SK-N-SH treated with all-trans-retinoic acid at 6 μM for 48 hours (cell line): ENCODE results near the gene TRDMT1.

ENCODE experiments used
- ATAC-seq: fragments of 200-7000 bp; cut with Tn5 transposase; 3 replicates; pipeline ENCODE4 v1.9.1; 2020; ENCODE audit warnings: mild to moderate bottlenecking, moderate library complexity
- ARNTL ChIP-seq: fragments of 450-650 bp; formaldehyde crosslinking; IDR thresholded peaks from 2 replicates; pipeline ENCODE4 v1.5.0; 2020; ENCODE audit warnings: low read depth, mild to moderate bottlenecking, moderate library complexity, borderline replicate concordance
- BACH2 ChIP-seq: fragments of 250-450 bp; sonication (Bioruptor Pico); IDR thresholded peaks from 2 replicates; pipeline ENCODE4 v1.9.0; 2021; ENCODE audit warnings: mild to moderate bottlenecking, borderline replicate concordance
- CREB5 ChIP-seq: fragments of 250-450 bp; sonication (Bioruptor Pico); IDR thresholded peaks from 2 replicates; pipeline ENCODE4 v1.5.1; 2020; ENCODE audit warnings: low read depth, mild to moderate bottlenecking, moderate library complexity
- CSRNP3 ChIP-seq: fragments of 250-450 bp; sonication (Bioruptor Pico); IDR thresholded peaks from 2 replicates; pipeline ENCODE4 v1.5.1; 2021; ENCODE audit warnings: mild to moderate bottlenecking, moderate library complexity
- GLIS3 ChIP-seq: fragments of 250-450 bp; sonication (Bioruptor Pico); IDR thresholded peaks from 2 replicates; pipeline ENCODE4 v1.5.0; 2020; ENCODE audit warnings: mild to moderate bottlenecking, moderate library complexity
- ISL1 ChIP-seq: fragments of 250-450 bp; sonication (Bioruptor Pico); IDR thresholded peaks from 2 replicates; pipeline ENCODE4 v2.1.2; 2022; ENCODE audit warnings: mild to moderate bottlenecking, moderate library complexity
- OSR1 ChIP-seq: fragments of 250-450 bp; sonication (Bioruptor Pico); IDR thresholded peaks from 2 replicates; pipeline ENCODE4 v1.8.0; 2022; ENCODE audit warnings: moderate library complexity, mild to moderate bottlenecking, inconsistent platforms
- PATZ1 ChIP-seq: fragments of 250-450 bp; sonication (Bioruptor Pico); IDR thresholded peaks from 2 replicates; pipeline ENCODE4 v1.8.0; 2020; ENCODE audit warnings: mild to moderate bottlenecking, moderate library complexity, borderline replicate concordance
- POU6F1 ChIP-seq: fragments of 250-450 bp; sonication (Bioruptor Pico); IDR thresholded peaks from 2 replicates; pipeline ENCODE4 v1.8.0; 2021; ENCODE audit warnings: low read depth, mild to moderate bottlenecking, moderate library complexity, borderline replicate concordance
- PPARA ChIP-seq: fragments of 250-450 bp; sonication (Bioruptor Pico); IDR thresholded peaks from 2 replicates; pipeline ENCODE4 v1.5.0; 2020; ENCODE audit warnings: mild to moderate bottlenecking, borderline replicate concordance
- RARB ChIP-seq: fragments of 250-450 bp; sonication (Bioruptor Pico); IDR thresholded peaks from 2 replicates; pipeline ENCODE4 v1.8.0; 2021; ENCODE audit warnings: mild to moderate bottlenecking, moderate library complexity
- SNAI2 ChIP-seq: fragments of 250-450 bp; sonication (Bioruptor Pico); IDR thresholded peaks from 2 replicates; pipeline ENCODE4 v1.5.0; 2020; ENCODE audit warnings: mild to moderate bottlenecking, moderate library complexity
- TCF4 ChIP-seq: fragments of 250-450 bp; sonication (Bioruptor Pico); IDR thresholded peaks from 2 replicates; pipeline ENCODE4 v1.8.0; 2021; ENCODE audit warnings: mild to moderate bottlenecking, moderate library complexity, borderline replicate concordance
- TOX ChIP-seq: fragments of 250-450 bp; sonication (Bioruptor Pico); IDR thresholded peaks from 2 replicates; pipeline ENCODE4 v1.8.0; 2021; ENCODE audit warnings: mild to moderate bottlenecking, moderate library complexity, borderline replicate concordance
- TSHZ2 ChIP-seq: fragments of 250-450 bp; sonication (Bioruptor Pico); IDR thresholded peaks from 2 replicates; pipeline ENCODE4 v1.5.0; 2020; ENCODE audit warnings: mild to moderate bottlenecking, moderate library complexity
- ZC3H10 ChIP-seq: fragments of 250-450 bp; sonication (Bioruptor Pico); IDR thresholded peaks from 2 replicates; pipeline ENCODE4 v1.5.1; 2021; ENCODE audit warnings: mild to moderate bottlenecking, moderate library complexity
- ZNF565 ChIP-seq: fragments of 450-650 bp; formaldehyde crosslinking; conservative IDR thresholded peaks from 2 replicates; pipeline ENCODE4 v1.5.0; 2020; ENCODE audit warnings: low read depth, mild to moderate bottlenecking, moderate library complexity
- ZNF70 ChIP-seq: fragments of 450-650 bp; formaldehyde crosslinking; IDR thresholded peaks from 2 replicates; pipeline ENCODE4 v1.5.0; 2020; ENCODE audit warnings: mild to moderate bottlenecking, moderate library complexity
- ZNF8 ChIP-seq: fragments of 450-650 bp; formaldehyde crosslinking; IDR thresholded peaks from 2 replicates; pipeline ENCODE4 v1.5.0; 2020; ENCODE audit warnings: mild to moderate bottlenecking, moderate library complexity

TRDMT1 gene

GRCh38 chr10:17140386-17140761, 61.1 kb downstream of the TRDMT1 start (continued):
- TF ChIP-seq PATZ1 (no peak), GLIS3 (CRISPR knock-in tag) (no peak), ZC3H10 (CRISPR knock-in tag) (no peak), PPARA (CRISPR knock-in tag) (no peak)

GRCh38 chr10:17138460-17139042, 62.9 kb downstream of the TRDMT1 start:
- ATAC-seq = no peak

GRCh38 chr10:17134737-17135260, 66.7 kb downstream of the TRDMT1 start:
- TF ChIP-seq POU6F1 (CRISPR knock-in tag) = no peak
- TF ChIP-seq PPARA (CRISPR knock-in tag) = no peak
- TF ChIP-seq RARB (CRISPR knock-in tag) = no peak
- no peak for TF ChIP-seq ZNF70 (CRISPR knock-in tag)
- TF ChIP-seq ZNF565 = no peak
- TF ChIP-seq BACH2 = no peak
- no peak for ATAC-seq

More at GRCh38 chr10:17138460-17139042, 62.9 kb downstream of the TRDMT1 start:
- TF ChIP-seq ARNTL (CRISPR knock-in tag) (no peak), GLIS3 (CRISPR knock-in tag) (no peak)

- TF ChIP-seq SNAI2 (CRISPR knock-in tag) (no peak), RARB (CRISPR knock-in tag) (no peak), ISL1 (no peak), TSHZ2 (CRISPR knock-in tag) (no peak), ZNF565 (no peak), TCF4 (CRISPR knock-in tag) (no peak), ZNF8 (CRISPR knock-in tag) (no peak), ZC3H10 (CRISPR knock-in tag) (no peak), POU6F1 (CRISPR knock-in tag) (no peak), TOX (CRISPR knock-in tag) (no peak), CSRNP3 (no peak), GLIS3 (CRISPR knock-in tag) (no peak), CREB5 (CRISPR knock-in tag) (no peak), BACH2 (no peak), OSR1 (CRISPR knock-in tag) (no peak)
- ATAC-seq = no peak
Measured at GRCh38 chr10:17134282-17134681, 67.2 kb downstream of the TRDMT1 start.
